PFSK-1 (cell line): ENCODE data around the gene HAUS3.
A peak's percentile ranks its signal among the peaks of the same experiment; 100 is the strongest.

Source experiments
- FOXP2 ChIP-seq: optimal IDR thresholded peaks from 2 replicates; pipeline ENCODE3; 2011; ENCODE audit warnings: borderline replicate concordance, control low read depth, inconsistent platforms; ENCODE audit not compliant: insufficient read depth; ENCODE audit errors: extremely low read length, extremely low read depth
- POLR2AphosphoS5 ChIP-seq: IDR thresholded peaks from 2 replicates; pipeline ENCODE4 v1.6.1; 2012; ENCODE audit warnings: low read depth, mild to moderate bottlenecking, control low read depth, low read length, moderate library complexity
- REST ChIP-seq, 2 experiments: IDR thresholded peaks; 2 replicates each; pipeline versions ENCODE4 v1.6.1 to v1.8.0; 2011 to 2012; ENCODE audit warnings: low read depth in 2 of 2, low read length in 2 of 2, control low read depth in 1 of 2, inconsistent platforms in 1 of 2, mild to moderate bottlenecking in 1 of 2, moderate library complexity in 1 of 2; ENCODE audit not compliant: insufficient read depth in 1 of 2
- SIN3A ChIP-seq: IDR thresholded peaks from 2 replicates; pipeline ENCODE4 v1.6.1; 2012; ENCODE audit warnings: mild to moderate bottlenecking, low read length, moderate library complexity, borderline replicate concordance; ENCODE audit not compliant: insufficient read depth
- TAF1 ChIP-seq: IDR thresholded peaks from 2 replicates; pipeline ENCODE4 v1.6.1; 2012; ENCODE audit warnings: low read length, control low read depth, borderline replicate concordance; ENCODE audit not compliant: insufficient read depth

- peak; percentile 95 for TF ChIP-seq POLR2AphosphoS5
- TF ChIP-seq REST (IDR thresholded peaks at IDR 0.05; ENCODE audit: insufficient read depth in 1 of 2, low read depth in 2 of 2, low read length in 2 of 2), result no peak
- TF ChIP-seq SIN3A, result no peak; the same call in 1 of the 2 replicates
- TF ChIP-seq TAF1, result peak; percentile 67; the same call in 1 of the 2 replicates
- no peak for TF ChIP-seq FOXP2
Measured at GRCh38 chr4:2241410-2242353, at the start of gene HAUS3, which contains the start of gene POLN.
